T-helper 17 cell (primary cell): ENCODE data around the gene FLNC. TPM values are rescaled to one million over a fixed set of nuclear protein-coding genes. Genes with fewer than 3 reads are reported as not detected.

Experiments
- ATAC-seq: fragments of 150-1000 bp; cut with Tn5 transposase; 2 replicates; pipeline ENCODE4 v1.10.0; 2021; ENCODE audit warnings: mild to moderate bottlenecking, moderate library complexity
- DNase-seq, 3 donors: peaks; one replicate each; pipeline versions ENCODE4 v3.0.0 to v3.0.0-alpha.2; 2020 to 2021
- H3K9me3 ChIP-seq: one replicate; pipeline ENCODE4 v1.7.0; 2013; ENCODE audit warnings: low read length, mild to moderate bottlenecking; ENCODE audit not compliant: control insufficient read depth, poor library complexity, severe bottlenecking
- H3K27ac Mint-ChIP-seq: one replicate; pipeline ENCODE4 v1.8.0; 2022; ENCODE audit warnings: mild to moderate bottlenecking, moderate library complexity, mixed read lengths
- H3K27me3 Mint-ChIP-seq: one replicate; pipeline ENCODE4 v1.8.0; 2022; ENCODE audit warnings: mixed read lengths
- H3K36me3 Mint-ChIP-seq: one replicate; pipeline ENCODE4 v1.8.0; 2022; ENCODE audit warnings: low read depth, mixed read lengths
- H3K4me1 Mint-ChIP-seq: one replicate; pipeline ENCODE4 v1.8.0; 2022; ENCODE audit warnings: mild to moderate bottlenecking, mixed read lengths
- H3K4me3 Mint-ChIP-seq: one replicate; pipeline ENCODE4 v1.8.0; 2022; ENCODE audit warnings: mild to moderate bottlenecking, moderate library complexity, mixed read lengths
- total RNA-seq, 4 donors: library from RNA in 2 of 4; stranded (reverse) in 2 of 4; gene quantifications; one replicate each; pipeline ENCODE4 v1.2.3 and lab custom pipeline; 2022 to 2026

FLNC gene
- total RNA-seq, 2 donors from 2014 or later, result 0.05 TPM

DNA sequence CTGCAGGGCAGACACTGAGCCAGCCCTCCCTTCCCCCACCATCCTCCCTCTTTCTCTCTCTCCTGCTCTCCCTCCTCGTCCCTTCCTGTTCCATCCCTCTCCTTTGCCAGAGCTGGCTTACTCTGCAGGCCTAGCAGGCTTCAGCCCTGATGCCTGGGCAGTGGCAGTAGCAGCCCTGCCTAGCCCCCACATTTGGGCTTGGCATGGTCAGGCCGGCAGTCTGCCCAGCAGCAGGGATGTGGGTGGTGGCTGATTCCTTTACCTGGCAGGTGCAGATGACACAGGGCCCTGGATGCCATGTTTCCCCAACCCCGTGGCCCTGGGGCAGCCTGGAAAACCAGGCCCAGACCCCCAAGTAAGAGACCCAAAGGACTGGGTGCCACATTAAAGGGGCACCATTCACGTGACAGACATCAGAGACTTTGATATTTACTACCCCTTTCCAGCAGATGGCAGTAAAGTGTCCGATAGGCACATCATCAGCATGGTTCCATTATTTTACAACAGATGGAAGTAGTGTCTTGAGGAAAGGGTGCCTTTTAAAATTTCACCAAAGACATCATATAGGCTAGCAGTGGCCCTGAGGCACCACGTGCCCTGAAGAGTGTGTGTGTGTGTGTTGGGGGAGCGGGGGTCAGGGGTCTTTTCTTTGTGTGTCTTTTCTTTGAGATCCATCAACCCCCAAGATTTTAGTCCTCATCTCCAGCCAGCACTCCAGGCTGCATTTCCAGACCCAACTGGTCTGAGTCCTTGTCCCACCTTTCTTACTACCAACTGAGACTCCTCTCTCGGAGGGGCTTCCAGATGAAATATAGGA, 74.4 kb downstream of the FLNC start:
- DNase-seq, result no peak
- no peaks in the 10 kb centered on the region for H3K9me3 ChIP-seq
- Mint-ChIP-seq H3K4me1 (peaks cover 6% of the 10 kb centered on the region), H3K27ac (no peak overlapping the region), H3K27me3 (peaks cover 53% of the 10 kb centered on the region), H3K4me3 (no peak overlapping the region), H3K36me3 (peaks cover 2% of the 10 kb centered on the region)
- ATAC-seq, result peak; percentile 90

DNA sequence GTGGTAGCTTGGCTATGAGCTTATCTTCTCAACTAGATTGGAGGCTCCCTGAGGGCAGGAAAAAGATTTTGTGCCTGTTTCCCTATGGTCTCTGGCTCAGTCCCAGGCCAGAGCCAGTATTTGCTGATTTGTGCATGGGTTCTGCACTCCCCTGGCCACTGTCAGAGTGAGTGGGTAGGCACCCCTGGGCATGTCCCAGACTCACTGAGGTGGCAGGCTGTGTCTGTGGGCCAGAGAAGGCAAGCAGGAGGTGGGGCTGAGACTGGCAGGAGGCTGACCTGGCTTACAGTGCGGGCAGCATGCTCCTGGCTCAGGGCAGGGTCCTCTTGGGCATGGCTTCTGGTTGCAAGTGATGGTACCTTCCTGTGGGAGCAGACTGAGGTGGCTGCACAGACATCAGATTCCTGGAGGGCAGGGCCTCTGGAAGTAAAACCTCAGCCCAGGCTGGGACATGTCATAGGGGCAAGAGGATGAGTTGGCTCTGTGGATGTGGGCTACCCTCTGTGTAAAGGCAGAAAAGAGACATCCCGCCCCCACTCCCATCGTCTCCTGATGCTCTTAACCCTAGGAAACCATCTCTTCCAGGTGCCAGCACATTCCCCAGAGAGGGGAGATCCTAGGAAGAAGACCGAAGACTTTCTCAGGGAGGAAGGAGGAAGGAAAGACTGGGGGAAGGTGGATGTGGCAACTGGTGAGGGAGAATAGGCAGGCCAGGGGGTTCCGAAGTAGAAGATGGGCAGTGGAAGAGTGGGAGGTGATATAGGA, 76.0 kb downstream of the FLNC start:
- DNase-seq (no peak), ATAC-seq (no peak)
- no peak overlapping the region for H3K4me3 Mint-ChIP-seq
- H3K4me1 Mint-ChIP-seq, result peaks cover 7% of the 10 kb centered on the region
- no peaks in the 10 kb centered on the region for H3K9me3 ChIP-seq
- peaks cover 2% of the 10 kb centered on the region for H3K36me3 Mint-ChIP-seq
- H3K27me3 Mint-ChIP-seq, result peaks cover 65% of the 10 kb centered on the region
- H3K27ac Mint-ChIP-seq, result no peak overlapping the region

DNA sequence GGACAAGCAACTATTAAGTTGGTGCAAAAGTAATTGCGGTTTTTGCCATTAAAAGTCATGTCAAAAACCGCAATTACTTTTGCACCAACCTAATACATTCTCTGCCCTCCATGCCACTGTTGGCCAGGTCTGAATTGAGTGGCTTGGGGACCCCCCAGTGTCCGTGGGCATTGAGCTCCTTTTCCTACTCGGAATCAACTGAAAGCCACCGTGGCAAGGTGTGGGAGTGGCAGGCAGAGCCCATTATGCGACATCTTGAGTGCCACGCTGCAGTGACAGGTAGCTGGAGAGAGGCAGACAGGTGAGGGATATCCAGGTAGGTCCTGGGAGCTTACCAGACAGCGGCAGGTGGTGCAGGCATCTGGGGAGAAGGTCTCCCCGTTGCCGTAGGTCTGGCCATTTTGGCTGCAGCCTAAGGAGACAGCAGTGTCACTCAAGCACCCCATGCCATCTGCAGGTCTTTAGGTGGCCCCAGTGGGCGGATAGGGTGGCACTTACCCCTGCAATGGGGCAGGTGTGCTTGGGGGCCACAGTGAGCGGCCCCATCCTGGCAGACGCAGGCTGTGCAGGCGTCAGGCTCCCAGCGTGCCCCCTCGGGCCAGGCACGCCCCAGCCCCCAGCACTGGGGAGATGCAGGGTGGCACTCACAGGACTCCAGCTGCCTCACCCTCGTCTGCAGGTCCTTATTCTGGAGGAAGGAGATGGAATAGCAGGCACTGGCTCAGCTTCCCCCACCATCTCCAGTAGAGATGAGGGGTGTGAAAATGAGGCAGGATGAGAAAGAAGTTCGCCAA, 76.8 kb downstream of the FLNC start:
- Mint-ChIP-seq H3K27ac (no peak overlapping the region), H3K4me1 (peaks cover 7% of the 10 kb centered on the region), H3K36me3 (peaks cover 2% of the 10 kb centered on the region), H3K4me3 (no peak overlapping the region), H3K27me3 (peaks cover 67% of the 10 kb centered on the region)
- H3K9me3 ChIP-seq, result no peaks in the 10 kb centered on the region
- DNase-seq (no peak), ATAC-seq (no peak)

Other genes with a start within 250 kb of the FLNC start
- gene GARIN1A, start 158.1 kb upstream of the FLNC start, total RNA-seq, result 1 to 10 TPM in 1 of 2 donors, under 1 TPM in 1; 0.80 to 1.4 TPM
- gene CALU, start 91.0 kb upstream of the FLNC start, total RNA-seq, result 10 to 100 TPM; 19.9 to 28.1 TPM
- not detected for gene OPN1SW, start 54.6 kb upstream of the FLNC start, total RNA-seq
- 1 to 10 TPM; 7.5 to 7.7 TPM for gene CCDC136, start 38.4 kb upstream of the FLNC start, total RNA-seq
- 10 to 100 TPM; 62.5 to 68.7 TPM for gene ATP6V1F, start 32.5 kb downstream of the FLNC start, total RNA-seq
- gene KCP, start 80.3 kb downstream of the FLNC start, total RNA-seq, result 1 to 10 TPM in 1 of 2 donors, under 1 TPM in 1; 0.23 to 1.2 TPM
- 10 to 100 TPM; 12.5 to 13.6 TPM for gene IRF5, start 107.5 kb downstream of the FLNC start, total RNA-seq
- 10 to 100 TPM; 29.1 to 29.2 TPM for gene TNPO3, start 224.7 kb downstream of the FLNC start, total RNA-seq